ENCODE measurements around the gene DAAM2. TPM values are rescaled to one million over a fixed set of nuclear protein-coding genes. Genes with fewer than 3 reads are reported as not detected.

DAAM2 gene
- total RNA-seq, 2 experiments from 2014 or later, result not detected

DNA sequence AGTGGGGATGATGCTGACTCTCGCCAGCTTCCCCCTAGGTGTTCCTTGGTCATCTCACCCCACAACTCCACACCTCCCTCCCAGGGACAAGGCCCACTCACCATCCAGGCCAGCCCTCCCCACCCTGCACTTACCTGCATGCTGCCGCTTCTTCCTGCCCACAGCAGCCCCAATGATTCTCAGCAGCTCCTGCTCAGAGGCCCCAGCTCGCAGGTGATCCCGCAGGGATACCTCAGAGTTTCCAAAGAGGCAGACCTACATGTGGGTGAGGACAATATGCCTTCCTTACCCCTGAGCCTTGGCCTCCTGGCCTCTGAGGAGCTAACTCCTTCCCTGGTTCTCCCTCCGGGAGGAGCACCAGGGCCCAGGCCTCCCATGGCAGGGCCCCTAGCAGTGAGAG, 117.5 kb downstream of the DAAM2 start:
- Histone ChIP-seq H3K4me1 (ENCODE audit: insufficient read depth, low read length) (no peaks in the 10 kb centered on the region), H3K9me3 (ENCODE audit: control insufficient read depth in 1 of 2, insufficient read depth in 1 of 2, low read length in 2 of 2) (no peaks in the 10 kb centered on the region), H3K4me3 (ENCODE audit: low read length) (no peak overlapping the region), H3K36me3 (ENCODE audit: insufficient read depth, low read length) (no peaks in the 10 kb centered on the region), H3K27ac (ENCODE audit: low read depth in 1 of 2, low read length in 2 of 2) (no peak overlapping the region), H3K27me3 (ENCODE audit: control insufficient read depth in 1 of 2, insufficient read depth in 2 of 2, low read length in 2 of 2) (no peaks in the 10 kb centered on the region)
- Mint-ChIP-seq H3K4me1 (ENCODE audit: low read depth) (peaks cover 5% of the 10 kb centered on the region), H3K27ac (no peak overlapping the region), H3K4me3 (no peak overlapping the region), H3K27me3 (no peaks in the 10 kb centered on the region), H3K36me3 (ENCODE audit: low read depth) (peaks cover 12% of the 10 kb centered on the region), H3K9me3 (no peaks in the 10 kb centered on the region)
- intact Hi-C loops (cut with DNase I, micrococcal nuclease), result no loop called here
- TF ChIP-seq, protein P1, sequence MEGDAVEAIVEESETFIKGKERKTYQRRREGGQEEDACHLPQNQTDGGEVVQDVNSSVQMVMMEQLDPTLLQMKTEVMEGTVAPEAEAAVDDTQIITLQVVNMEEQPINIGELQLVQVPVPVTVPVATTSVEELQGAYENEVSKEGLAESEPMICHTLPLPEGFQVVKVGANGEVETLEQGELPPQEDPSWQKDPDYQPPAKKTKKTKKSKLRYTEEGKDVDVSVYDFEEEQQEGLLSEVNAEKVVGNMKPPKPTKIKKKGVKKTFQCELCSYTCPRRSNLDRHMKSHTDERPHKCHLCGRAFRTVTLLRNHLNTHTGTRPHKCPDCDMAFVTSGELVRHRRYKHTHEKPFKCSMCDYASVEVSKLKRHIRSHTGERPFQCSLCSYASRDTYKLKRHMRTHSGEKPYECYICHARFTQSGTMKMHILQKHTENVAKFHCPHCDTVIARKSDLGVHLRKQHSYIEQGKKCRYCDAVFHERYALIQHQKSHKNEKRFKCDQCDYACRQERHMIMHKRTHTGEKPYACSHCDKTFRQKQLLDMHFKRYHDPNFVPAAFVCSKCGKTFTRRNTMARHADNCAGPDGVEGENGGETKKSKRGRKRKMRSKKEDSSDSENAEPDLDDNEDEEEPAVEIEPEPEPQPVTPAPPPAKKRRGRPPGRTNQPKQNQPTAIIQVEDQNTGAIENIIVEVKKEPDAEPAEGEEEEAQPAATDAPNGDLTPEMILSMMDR (IDR thresholded peaks at IDR 0.05), result no peak
- ChIA-PET CTCF (no interaction called here), POLR2A (interaction anchor here (0.6 kb wide), 1 partner anchor 9 kb away, joined by 3 read pairs; no protein-coding TSS in a partner anchor)
- no peak for ATAC-seq (ENCODE audit: poor library complexity)
- no peak for DNase-seq

DNA sequence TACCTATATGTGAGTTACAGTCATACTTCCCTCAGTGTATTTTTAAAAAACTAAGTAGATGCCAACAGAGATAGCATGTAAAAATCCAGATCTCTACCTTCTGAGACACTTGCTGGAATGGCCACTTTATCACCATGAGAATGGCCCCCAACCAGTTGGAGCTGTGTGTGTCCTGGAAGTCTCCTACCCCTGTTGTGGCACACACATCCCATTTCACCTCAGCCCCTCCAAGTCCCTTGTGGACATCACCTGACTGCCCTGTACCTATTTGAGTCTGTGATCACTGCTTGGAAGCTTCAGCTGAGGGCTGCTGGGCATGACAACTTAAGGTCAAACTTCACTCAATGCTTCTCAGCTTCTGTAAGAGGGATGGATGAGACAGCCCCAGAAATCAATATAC, 118.0 kb downstream of the DAAM2 start:
- Mint-ChIP-seq H3K4me1 (ENCODE audit: low read depth) (peaks cover 5% of the 10 kb centered on the region), H3K27ac (no peak overlapping the region), H3K27me3 (no peaks in the 10 kb centered on the region), H3K4me3 (no peak overlapping the region), H3K36me3 (ENCODE audit: low read depth) (peaks cover 17% of the 10 kb centered on the region), H3K9me3 (no peaks in the 10 kb centered on the region)
- intact Hi-C loops (cut with DNase I, micrococcal nuclease), result no loop called here
- DNase-seq (no peak), ATAC-seq (ENCODE audit: poor library complexity) (no peak)
- ChIA-PET CTCF (no interaction called here), POLR2A (interaction anchor here (0.6 kb wide), 1 partner anchor 8 kb away, joined by 3 read pairs; no protein-coding TSS in a partner anchor)
- Histone ChIP-seq H3K27ac (ENCODE audit: low read depth in 1 of 2, low read length in 2 of 2) (no peak overlapping the region), H3K9me3 (ENCODE audit: control insufficient read depth in 1 of 2, insufficient read depth in 1 of 2, low read length in 2 of 2) (no peaks in the 10 kb centered on the region), H3K27me3 (ENCODE audit: control insufficient read depth in 1 of 2, insufficient read depth in 2 of 2, low read length in 2 of 2) (no peaks in the 10 kb centered on the region), H3K36me3 (ENCODE audit: insufficient read depth, low read length) (no peaks in the 10 kb centered on the region), H3K4me1 (ENCODE audit: insufficient read depth, low read length) (no peaks in the 10 kb centered on the region), H3K4me3 (ENCODE audit: low read length) (no peak overlapping the region)
- TF ChIP-seq, protein P1 (IDR thresholded peaks at IDR 0.05), result no peak

DNA sequence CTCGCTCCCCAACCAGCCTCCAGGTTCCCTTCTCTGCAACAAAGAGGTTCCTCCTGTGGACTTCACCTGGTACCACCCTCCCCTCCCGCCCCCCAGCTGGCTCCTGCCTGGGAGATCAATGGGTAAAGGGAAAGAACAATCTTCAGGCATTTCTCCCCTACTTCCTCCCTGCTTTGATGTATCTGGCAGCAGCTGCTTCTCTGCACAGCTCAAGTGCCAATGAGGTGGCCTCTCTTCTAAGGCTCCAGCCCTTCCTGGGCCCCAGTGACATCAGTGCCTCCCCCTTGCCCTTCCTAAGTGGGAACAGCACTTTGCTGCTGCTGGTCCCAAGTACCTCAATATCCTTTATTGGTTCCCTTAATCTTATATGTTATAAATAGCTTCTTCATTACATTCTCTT, 118.6 kb downstream of the DAAM2 start:
- TF ChIP-seq, protein P1 (IDR thresholded peaks at IDR 0.05), result no peak
- intact Hi-C loops (cut with DNase I, micrococcal nuclease), result no loop called here
- ATAC-seq (ENCODE audit: poor library complexity), result no peak
- H3K27ac Mint-ChIP-seq, result no peak overlapping the region
- H3K9me3 Mint-ChIP-seq, result no peaks in the 10 kb centered on the region
- ChIA-PET POLR2A (no interaction called here), CTCF (no interaction called here)
- H3K4me3 Mint-ChIP-seq, result no peak overlapping the region
- peaks cover 5% of the 10 kb centered on the region for H3K4me1 Mint-ChIP-seq (ENCODE audit: low read depth)
- Histone ChIP-seq H3K4me3 (ENCODE audit: low read length) (no peak overlapping the region), H3K9me3 (ENCODE audit: control insufficient read depth in 1 of 2, insufficient read depth in 1 of 2, low read length in 2 of 2) (no peaks in the 10 kb centered on the region), H3K4me1 (ENCODE audit: insufficient read depth, low read length) (no peaks in the 10 kb centered on the region), H3K36me3 (ENCODE audit: insufficient read depth, low read length) (no peaks in the 10 kb centered on the region), H3K27me3 (ENCODE audit: control insufficient read depth in 1 of 2, insufficient read depth in 2 of 2, low read length in 2 of 2) (no peaks in the 10 kb centered on the region), H3K27ac (ENCODE audit: low read depth in 1 of 2, low read length in 2 of 2) (no peak overlapping the region)
- H3K27me3 Mint-ChIP-seq, result no peaks in the 10 kb centered on the region
- peaks cover 17% of the 10 kb centered on the region for H3K36me3 Mint-ChIP-seq (ENCODE audit: low read depth)
- DNase-seq, result no peak
